Left kidney (tissue), 1 donor: ENCODE measurements around the gene PKNOX2. TPM values are rescaled to one million over a fixed set of nuclear protein-coding genes. Genes with fewer than 3 reads are reported as not detected.

Experiments used
- polyA plus RNA-seq: library from polyadenylated mRNA; unstranded; fragments of 120-200 nt; gene quantifications from one replicate; pipeline ENCODE4 v1.2.1, GENCODE V29; 2013; ENCODE audit not compliant: insufficient read length

Gene PKNOX2
- polyA plus RNA-seq, 1 donor, result 13.9 TPM

Other genes with a start within 250 kb of the PKNOX2 start
- gene HEPN1, start 245.5 kb upstream of the PKNOX2 start, polyA plus RNA-seq, result 1.7 TPM
- 2.2 TPM for gene HEPACAM, start 228.7 kb upstream of the PKNOX2 start, polyA plus RNA-seq
- gene CCDC15, start 210.5 kb upstream of the PKNOX2 start, polyA plus RNA-seq, result 5.6 TPM
- 2.4 TPM for gene SLC37A2, start 101.4 kb upstream of the PKNOX2 start, polyA plus RNA-seq
- gene TMEM218, start 53.1 kb upstream of the PKNOX2 start, polyA plus RNA-seq, result 59.5 TPM